HG03354 (cell line): ENCODE results near the gene CEACAM18.
"Not testable (repeated sequence)": the region's sequence is repeated elsewhere in the genome, so short reads cannot be mapped to it uniquely, and the experiment has no call there.

Experiments
- ATAC-seq: cut with Tn5 transposase; IDR thresholded peaks from one replicate; pipeline ENCODE4 v1.9.1; 2021; ENCODE audit warnings: mild to moderate bottlenecking; ENCODE audit not compliant: unreplicated experiment, poor library complexity, severe bottlenecking

Gene CEACAM18

GRCh38 chr19:51460164-51460992 lies 18.0 kb upstream of the CEACAM18 start:
- ATAC-seq = no peak

DNA sequence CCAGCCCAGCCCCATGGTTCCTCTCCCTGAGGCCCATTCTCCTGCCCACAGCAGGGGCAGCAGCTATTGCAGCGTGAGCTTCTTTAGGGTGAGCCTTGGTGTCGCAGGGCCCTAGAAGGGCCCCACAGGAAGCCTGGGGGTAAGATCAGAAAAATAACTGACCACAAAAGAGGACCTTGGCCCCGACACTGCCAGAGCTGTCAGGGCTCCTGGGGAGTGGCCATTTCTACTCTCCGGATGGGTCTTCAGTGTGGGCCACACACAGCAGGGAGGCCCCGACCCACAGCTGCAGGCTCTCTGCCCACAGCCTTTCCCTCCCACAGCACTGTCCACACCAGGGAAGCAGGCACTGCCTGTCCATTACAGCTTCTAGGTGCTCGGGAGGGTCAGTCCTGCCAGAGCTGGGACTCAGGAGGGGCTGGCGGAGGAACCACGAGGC lies 16.6 kb upstream of the CEACAM18 start:
- no peak for ATAC-seq

DNA sequence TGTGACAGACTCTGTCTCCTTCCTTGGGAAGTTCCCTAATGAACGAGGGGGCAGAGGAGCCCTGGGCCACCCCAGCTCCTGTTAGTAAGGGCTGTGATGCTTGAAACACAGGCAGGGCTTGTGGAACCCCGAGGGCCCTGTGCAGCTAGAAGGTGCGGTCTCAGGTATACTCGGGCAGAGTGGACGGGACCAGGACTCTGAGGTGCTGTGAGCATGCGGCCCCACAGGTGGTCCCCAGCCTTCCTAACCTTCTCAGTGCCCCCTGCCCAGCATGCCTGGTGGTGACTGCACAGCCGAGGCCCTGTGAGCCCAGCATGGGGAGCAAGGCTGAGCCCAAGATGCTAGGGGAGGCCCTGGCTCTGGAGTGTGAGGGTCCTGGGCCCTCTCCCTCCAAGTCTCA lies 16.1 kb upstream of the CEACAM18 start:
- ATAC-seq = no peak

DNA sequence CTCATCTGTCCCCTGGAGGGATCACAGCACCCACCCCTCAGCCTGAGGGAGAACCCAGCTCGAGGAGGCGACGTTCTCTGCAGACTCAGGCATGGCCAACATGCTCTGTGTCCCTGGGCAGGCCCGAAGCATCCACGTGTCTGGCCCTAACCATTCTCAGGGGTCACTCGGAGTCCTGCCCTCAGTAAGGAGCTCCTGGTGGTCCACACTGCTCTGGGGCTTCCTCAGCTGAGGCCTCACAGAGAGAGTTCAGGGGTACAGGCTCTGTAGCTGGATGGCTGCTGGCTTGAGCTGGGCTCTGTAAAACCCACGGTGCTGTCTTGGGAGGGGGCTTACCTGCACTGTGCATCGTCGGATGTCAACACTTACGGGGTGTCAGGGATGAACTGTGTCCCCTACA lies 15.7 kb upstream of the CEACAM18 start:
- ATAC-seq = no peak

DNA sequence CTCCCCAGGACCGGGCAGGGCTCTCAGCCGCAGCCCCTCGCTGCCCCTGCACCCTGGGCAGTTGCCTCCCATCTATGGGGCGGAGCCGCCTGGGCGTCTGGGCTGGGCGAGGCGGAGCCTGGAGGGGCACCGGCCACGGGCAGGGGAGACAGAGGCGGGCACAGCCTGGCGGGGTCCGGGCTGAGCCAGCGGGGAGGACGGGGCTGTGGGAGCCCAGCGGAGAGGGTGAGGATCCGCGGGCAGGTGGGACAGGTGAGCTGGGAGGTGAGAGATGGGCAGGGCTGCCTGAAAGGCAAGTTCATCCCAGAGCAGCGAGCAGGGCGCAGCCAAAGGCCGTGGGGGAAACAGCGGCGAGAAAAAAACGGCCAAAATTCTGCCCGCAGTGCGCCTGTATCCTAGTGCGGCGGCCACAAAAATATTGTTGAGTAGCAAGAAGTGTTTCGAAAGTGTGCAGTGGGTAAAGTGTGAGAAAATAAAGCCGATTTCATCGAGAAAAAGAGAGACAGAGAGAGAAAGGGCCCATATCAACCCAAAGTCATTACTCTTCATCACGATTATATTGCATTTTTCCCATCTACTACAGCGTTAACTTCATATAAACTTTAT lies 14.3 kb upstream of the CEACAM18 start:
- not testable (repeated sequence) for ATAC-seq

DNA sequence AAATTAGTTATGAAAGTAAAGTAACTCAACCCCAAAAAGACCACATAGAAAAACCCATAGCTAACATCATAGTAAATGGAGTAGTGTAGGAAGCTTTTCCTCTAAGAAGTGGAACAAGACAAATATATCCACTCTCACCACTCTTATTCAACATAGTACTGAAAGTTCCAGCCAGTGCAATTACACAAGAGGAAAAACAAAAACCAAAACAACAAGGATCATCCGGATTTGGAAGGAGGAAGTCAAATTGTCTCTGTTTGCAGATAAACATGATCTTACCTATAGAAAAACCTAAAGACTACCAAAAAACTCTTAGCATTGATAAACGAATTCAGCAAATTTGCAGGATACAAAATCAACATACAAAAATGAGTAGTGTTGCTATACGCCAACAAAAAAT lies 11.6 kb upstream of the CEACAM18 start:
- ATAC-seq = no peak

GRCh38 chr19:51467864-51468544 lies 10.3 kb upstream of the CEACAM18 start:
- ATAC-seq = no peak

GRCh38 chr19:51468545-51468920 lies 9.8 kb upstream of the CEACAM18 start:
- ATAC-seq = no peak

DNA sequence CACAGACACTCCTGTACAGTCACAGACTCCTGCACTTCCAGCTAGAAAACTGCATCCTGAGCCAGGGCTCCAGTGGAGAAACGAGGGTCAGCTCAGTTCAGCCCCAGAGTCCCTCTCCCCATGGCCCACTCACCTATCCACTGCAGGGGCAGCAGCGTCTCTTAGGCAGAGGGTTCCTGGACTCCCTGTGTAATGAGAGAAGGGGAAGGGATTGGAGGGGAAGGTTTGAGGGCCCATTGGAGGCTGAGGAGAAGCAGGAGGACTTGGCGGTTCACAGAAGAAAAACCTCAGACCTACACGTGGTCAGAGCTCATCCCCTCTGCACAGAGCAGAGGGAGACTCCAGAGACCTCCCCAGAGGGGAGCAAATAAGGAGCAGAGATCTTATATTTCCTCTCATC lies 9.2 kb upstream of the CEACAM18 start:
- ATAC-seq = no peak

DNA sequence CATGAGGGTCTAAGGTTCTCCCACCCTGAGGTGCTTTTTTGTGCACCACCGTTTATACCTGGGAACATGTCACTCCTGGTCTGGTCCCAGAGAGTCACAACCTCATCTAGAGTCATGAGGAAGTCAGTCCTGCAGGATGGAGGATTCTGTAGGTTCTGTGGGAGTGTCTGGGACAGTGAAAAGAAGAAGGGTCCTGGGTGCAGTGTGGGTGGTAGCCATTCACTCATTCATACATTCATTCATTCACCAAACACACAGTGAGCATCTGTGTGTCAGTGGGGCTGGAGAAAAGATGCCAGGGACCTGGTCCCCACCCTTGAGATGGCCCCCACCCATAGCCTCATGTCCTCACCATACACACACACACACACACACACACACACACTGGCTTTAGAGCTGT lies 8.7 kb upstream of the CEACAM18 start:
- no peak for ATAC-seq

GRCh38 chr19:51470966-51471365 lies 7.4 kb upstream of the CEACAM18 start:
- no peak for ATAC-seq

- ATAC-seq = no peak
Measured at GRCh38 chr19:51471527-51471926, 6.8 kb upstream of the CEACAM18 start.

DNA sequence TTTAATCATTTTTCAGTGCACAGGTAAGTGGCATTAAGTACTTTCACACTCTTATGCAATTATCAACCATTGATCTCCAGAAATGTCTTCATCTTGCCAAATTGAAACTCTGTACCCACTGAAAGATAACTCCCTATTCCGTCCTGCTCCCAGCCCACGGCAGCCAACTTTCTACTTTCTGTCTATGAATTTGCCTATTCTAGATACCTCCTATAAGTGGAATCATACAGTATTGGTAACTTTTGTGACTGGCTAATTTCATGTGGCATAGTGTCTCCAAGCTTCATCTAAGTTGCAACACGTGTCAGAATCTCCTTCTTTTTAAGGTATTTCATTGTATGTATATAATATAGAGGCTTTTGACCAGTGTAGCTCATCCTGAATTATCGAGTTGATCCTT lies 5.7 kb upstream of the CEACAM18 start:
- no peak for ATAC-seq

DNA sequence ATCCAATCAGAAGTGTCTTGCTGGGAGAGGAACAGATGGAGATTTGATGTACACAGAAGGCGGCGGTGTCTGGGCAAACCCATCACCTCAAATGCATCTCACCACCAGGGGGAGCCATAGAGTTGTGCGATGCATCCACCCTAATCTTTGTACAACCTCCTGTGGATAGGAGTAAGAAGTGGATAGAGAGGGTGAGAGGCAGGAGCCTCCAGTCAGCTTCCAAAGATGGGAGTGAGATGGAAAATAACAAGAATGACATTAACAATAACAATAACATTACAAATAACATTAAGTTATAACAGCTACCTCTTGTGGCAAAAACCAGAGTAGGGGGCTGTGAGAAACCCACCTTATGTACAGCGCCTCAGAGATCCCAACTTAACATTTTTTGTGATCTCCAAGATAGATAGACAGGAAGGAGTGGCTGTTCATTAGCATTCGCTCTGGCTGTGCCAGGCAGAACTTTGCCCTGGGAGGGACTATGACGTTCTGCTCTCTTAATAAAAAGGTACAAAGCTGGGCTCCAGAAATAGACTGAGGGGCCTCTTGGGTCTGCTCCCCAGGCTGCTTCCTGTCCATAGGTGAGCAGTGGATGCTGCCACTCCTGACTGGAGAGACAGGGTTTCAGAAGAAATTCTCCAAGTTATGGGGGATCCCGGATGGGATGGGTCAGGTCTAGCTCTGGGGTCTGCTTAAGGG lies 5.2 kb upstream of the CEACAM18 start:
- ATAC-seq = no peak

- no peak for ATAC-seq
Measured at GRCh38 chr19:51476164-51476563, 2.2 kb upstream of the CEACAM18 start.

DNA sequence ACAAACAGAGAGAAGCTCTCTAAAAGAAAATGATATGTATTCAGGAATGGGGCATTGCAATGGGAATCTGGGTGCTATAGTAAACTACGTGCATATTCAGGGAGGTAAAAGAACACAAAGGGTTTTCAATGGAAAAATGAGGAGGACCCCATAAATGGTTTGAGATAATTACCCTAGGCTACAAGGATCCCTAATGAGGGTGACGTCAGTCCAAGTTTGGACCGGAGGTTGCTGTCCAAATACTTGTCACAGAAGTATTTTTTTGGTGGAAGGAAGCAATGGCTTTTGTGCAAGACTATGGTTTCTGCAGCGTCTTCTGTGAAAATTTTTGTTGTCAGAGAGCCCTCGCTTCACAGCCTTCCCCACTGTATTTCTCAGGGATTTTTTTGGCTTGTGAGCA lies 995 bp upstream of the CEACAM18 start:
- no peak for ATAC-seq

GRCh38 chr19:51479531-51480331 lies 1.4 kb downstream of the CEACAM18 start:
- ATAC-seq = no peak

DNA sequence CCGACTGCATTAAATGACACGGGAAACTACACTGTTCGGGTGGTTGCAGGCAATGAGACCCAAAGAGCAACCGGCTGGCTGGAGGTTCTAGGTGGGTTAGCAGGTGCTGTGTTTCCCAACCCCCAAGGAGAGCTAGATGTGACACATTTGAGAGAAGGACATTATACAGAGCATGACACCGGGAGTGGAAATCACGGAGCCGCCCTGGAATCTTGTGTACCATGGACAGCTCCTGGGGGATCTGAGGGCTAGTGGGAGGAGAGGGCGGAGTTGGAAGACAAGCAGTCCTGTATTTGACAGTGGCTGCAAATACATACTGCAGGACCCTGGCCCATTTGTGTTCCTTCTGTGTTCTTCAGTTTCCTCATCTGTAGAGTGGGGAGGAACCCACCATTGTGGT lies 2.3 kb downstream of the CEACAM18 start:
- no peak for ATAC-seq

DNA sequence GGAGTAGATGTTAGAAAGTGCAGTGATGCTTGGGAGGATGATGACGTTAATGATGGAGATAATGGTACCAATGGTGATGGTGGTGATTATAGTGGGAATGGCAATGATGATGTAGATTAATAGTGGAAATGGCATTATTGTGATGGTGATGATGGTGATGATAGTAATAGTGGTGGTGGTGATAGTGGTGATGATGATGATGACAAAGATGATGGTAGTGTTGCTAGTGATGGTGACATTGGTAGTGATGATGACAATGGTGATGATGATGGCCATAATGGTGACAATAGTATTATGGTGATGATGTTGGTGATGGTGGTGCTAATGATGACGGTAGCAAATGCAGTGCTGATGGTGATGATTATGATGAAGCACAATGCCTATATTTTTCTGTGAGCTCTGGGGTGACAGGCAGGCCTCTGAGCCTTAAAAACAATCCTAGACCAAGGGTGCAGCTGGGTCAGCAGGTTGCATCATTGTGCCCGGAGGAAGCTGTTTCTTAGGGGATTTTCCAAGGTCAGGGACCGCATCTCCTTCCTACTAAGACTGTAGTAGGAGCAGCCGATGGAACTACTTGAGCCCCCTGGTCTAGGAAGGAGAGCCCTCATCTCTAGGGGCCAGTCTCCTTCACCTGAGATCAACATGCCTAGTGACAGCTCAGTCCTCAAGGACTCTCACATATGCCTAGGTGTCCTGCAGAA lies 7.8 kb downstream of the CEACAM18 start:
- ATAC-seq = no peak
